ENCODE data around the gene LHX8.
"Not testable (repeated sequence)": the region's sequence is repeated elsewhere in the genome, so short reads cannot be mapped to it uniquely, and the experiment has no call there.

The LHX8 gene

DNA sequence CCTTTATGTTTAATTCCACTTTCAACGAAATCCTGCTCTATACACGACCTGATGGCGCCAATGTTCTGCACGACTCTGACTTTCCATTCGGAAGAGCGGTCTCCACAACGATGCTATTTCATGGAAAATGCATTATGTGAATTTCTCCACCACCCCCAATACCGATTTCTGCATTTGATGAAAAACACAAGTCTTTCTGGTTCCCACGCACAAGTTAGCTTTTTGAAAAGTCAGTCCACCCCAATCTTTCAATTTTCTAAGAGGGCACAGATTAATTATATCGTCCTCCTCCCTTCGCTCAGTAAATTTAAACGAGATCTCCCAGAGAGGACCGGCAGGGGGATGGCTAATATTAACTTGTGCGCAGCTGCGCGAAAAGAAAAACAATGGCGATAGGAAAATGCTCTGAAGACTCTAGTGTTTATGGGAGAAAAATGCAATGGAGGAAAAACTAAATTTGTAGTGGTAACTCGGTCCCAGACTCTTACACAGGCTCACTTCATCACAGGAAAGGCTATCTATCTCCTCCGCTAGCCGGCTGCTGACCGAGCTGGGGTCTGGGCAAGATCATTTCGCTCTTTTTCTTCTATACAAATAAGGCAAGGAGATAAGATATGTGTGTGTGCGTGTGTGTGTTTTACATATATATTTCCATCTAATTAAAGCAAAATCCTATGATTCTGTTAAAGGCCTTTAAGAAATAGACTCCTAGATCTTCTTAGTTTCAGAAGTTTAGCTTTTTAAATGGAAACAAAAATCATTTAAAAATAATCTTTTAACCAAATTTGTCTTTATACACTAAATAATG, 1.2 kb upstream of the LHX8 start:
- no peak for DNase-seq (ENCODE audit: low spot score)

- peak; percentile 13 for DNase-seq (ENCODE audit: low spot score)
These were observed 722 bp downstream of the LHX8 start for GRCh38 chr1:75134647-75135572.

DNA sequence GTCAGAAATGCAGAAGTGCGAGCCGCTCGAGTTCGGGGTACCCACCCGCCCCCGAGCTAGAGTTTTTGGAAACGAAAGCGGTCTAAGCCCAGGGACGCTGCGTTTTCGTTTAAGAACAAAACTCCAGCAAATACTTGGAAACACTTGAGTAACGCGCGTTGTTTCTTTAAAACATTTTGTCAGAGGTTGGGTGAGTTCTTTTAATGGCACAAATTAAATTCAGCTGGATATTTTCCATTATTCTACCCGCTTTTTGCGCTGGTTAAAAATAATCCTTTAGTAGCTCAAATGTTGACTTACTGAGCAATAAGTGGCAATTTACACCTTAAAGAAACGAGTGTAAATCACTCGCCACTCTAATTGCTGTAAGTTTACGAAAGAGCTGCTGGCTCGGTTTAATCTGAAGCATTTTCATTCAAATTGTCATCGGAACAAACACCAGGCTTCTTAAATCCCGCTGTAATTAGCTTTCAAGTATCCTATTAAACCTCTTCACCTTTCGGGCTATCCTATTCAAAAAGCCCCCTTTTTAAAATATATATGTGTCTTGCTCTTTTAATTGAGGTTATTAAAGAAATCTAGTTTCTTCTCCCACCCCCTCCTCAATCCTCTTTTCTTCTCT, 1.5 kb downstream of the LHX8 start:
- DNase-seq (ENCODE audit: low spot score) = no peak

DNA sequence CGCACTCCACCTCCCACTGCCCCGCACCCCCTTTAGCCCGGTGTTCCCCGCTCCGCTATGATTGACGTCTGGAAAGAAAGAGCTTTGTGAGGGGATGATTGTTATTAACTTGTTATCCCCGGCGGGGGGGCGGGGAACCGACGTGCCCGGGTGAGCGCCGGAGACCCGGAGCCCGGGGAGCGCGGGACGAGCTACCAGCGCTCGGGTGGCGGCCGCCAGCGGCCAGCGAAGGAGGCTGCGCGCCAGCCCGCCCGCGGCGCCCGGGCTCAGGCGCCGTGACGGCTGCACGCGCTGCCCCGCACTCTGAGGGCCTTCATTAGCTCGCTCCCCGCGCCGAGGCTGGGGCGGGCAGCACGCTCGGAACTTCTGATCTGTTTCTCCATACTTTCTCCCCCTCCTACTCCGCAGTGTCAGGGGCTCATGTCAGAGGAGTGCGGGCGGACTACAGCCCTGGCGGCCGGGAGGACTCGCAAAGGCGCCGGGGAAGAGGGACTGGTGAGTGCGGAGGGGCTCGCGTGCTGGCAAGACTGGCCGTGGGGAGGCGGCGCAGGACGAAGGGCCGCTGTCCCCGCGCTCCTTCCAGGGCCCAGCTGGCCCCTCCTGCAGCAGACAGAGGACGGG, 2.1 kb downstream of the LHX8 start:
- DNase-seq (ENCODE audit: low spot score) = no peak

DNA sequence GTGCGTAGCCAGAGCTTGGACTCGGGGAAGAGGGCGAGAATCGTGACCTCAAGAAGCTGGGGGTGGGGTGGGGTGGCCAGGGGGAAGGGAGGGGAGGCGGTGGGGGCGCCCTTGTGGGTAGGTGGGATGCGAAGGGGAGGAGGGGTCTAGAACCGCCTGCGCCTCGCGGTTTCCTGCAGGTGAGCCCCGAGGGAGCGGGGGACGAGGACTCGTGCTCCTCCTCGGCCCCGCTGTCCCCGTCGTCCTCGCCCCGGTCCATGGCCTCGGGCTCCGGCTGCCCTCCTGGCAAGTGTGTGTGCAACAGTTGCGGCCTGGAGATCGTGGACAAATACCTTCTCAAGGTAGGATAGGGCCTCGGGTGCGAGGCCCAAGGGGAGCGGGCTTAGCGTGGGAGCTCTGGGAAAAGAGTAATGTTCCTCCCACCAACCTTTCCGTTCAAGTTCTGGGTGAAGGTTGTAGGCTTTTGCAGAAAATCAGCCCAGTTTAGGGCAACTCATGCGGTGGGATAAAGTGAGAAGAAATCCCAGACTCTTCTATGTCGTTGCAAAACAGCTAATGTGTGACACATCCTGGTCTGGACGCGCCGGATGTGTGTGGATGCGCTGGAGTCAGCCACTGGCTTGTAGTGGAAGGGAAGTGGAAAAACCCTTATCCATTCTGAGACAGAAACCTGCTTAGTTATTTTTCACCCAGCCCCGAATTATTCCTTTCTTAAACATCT, 2.9 kb downstream of the LHX8 start:
- no peak for DNase-seq (ENCODE audit: low spot score)

DNA sequence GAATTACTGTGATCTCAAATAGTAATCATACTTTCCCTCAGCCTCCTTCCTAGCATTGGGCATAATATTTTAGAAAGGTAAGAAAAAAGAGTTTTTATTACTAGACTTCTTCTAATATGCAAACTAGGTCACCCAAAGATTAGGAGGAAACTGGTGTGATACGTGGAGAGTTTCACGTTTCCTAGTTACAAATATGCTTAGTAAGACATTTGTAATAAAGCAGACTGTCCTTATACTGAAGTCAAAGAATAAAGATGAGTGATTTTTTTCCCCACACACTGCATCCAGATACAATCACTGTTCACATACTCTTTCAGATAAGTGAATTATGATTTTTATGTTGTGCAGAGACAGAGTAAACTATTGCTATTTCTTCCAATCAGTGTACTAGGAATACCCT, 17.9 kb downstream of the LHX8 start:
- no peak for DNase-seq (ENCODE audit: low spot score)

- no peak for DNase-seq (ENCODE audit: low spot score)
These were observed 25.0 kb downstream of the LHX8 start for GRCh38 chr1:75159154-75159553.

- DNase-seq (ENCODE audit: low spot score) = no peak
These were observed 31.1 kb downstream of the LHX8 start for GRCh38 chr1:75165264-75165663.

GRCh38 chr1:75166821-75167220, 32.6 kb downstream of the LHX8 start:
- no peak for DNase-seq (ENCODE audit: low spot score)

- DNase-seq (ENCODE audit: low spot score) = no peak
These were observed 35.8 kb downstream of the LHX8 start for GRCh38 chr1:75170011-75170410.

- DNase-seq (ENCODE audit: low spot score) = no peak
These were observed 36.8 kb downstream of the LHX8 start for GRCh38 chr1:75170981-75171380.

DNA sequence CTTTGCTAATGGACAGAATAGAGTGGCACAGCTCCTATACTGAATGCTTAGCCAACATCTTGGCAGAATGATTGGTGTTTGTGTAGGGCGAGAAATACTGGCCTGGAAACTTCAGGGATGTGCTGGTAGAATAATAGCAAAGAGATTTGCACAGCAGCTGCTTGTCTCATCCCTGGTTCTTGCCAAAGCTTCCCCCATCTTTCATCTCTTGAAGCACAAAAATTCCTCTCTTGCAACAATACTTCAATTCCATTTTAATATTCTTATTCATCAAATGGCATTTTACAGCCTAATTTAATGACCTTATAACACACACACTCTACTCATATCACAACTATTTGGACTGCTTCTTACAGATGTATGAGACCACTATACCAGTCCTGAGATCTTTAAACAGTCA, 37.7 kb downstream of the LHX8 start:
- DNase-seq (ENCODE audit: low spot score) = no peak

DNA sequence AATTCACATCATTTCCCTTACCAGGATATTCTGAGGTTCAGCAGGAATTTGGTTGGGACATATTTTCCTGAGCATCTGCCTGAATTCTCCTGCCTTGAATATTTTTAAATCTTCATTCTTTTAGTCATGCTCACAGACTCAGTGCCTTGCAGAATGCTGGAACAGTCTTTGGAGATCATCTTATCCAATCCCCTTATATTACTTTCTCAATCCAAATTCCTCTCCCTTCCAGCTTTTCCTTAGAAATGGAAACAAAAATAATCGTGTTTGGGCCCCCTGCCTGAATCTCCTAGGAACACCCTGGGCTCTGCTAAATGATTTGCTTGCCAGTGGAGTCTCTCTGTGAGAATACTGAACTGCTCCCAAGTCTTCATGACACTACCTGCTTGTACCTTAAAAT, 38.4 kb downstream of the LHX8 start:
- no peak for DNase-seq (ENCODE audit: low spot score)

- no peak for DNase-seq (ENCODE audit: low spot score)
These were observed 40.0 kb downstream of the LHX8 start for GRCh38 chr1:75174031-75174760.

- DNase-seq (ENCODE audit: low spot score) = not testable (repeated sequence)
These were observed 47.2 kb downstream of the LHX8 start for GRCh38 chr1:75181214-75181955.

GRCh38 chr1:75188892-75189291, 54.7 kb downstream of the LHX8 start:
- DNase-seq (ENCODE audit: low spot score) = no peak

DNA sequence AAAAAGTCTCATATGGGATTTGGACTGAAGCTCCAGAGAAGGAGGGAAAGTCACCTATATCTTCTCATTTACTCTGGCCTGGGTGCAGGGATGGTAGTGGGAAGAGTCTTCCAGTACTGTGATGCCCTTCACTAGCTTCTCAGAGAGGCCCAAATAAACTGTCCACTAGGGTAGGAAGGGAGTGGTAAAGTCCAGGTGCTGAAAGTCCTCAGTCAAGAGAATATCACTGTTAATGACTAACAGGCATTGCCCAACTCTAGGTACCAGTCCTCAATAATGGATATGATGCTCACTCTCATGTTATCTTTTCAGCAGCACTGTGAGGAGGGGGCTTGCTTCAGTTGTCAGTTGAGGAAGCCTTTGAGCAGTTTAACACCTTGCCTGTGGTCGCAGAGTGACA, 64.0 kb downstream of the LHX8 start:
- no peak for DNase-seq (ENCODE audit: low spot score)

- DNase-seq (ENCODE audit: low spot score) = no peak
These were observed 64.6 kb downstream of the LHX8 start for GRCh38 chr1:75198761-75199160.

- no peak for DNase-seq (ENCODE audit: low spot score)
These were observed 68.6 kb downstream of the LHX8 start for GRCh38 chr1:75202751-75203150.
